HG03064 (cell line): ENCODE data around the gene PWWP2B.
"Not testable (repeated sequence)": the region's sequence is repeated elsewhere in the genome, so short reads cannot be mapped to it uniquely, and the experiment has no call there.

Source experiments
- ATAC-seq: cut with Tn5 transposase; IDR thresholded peaks from one replicate; pipeline ENCODE4 v1.9.1; 2021; ENCODE audit warnings: low read depth; ENCODE audit not compliant: unreplicated experiment

The PWWP2B gene

GRCh38 chr10:132428486-132428995 is 31.5 kb downstream of the PWWP2B start:
- no peak for ATAC-seq

- no peak for ATAC-seq
Measured at GRCh38 chr10:132429281-132430230, 32.6 kb downstream of the PWWP2B start.

GRCh38 chr10:132430231-132430743 is 33.3 kb downstream of the PWWP2B start:
- ATAC-seq = no peak

- ATAC-seq = no peak
Measured at GRCh38 chr10:132430861-132431271, 33.9 kb downstream of the PWWP2B start.

GRCh38 chr10:132431537-132432175 is 34.7 kb downstream of the PWWP2B start:
- no peak for ATAC-seq

GRCh38 chr10:132432176-132432540 is 35.2 kb downstream of the PWWP2B start:
- ATAC-seq = no peak

GRCh38 chr10:132433671-132434340 is 36.8 kb downstream of the PWWP2B start:
- ATAC-seq = no peak

- ATAC-seq = no peak
Measured at GRCh38 chr10:132434405-132435005, 37.5 kb downstream of the PWWP2B start.

GRCh38 chr10:132435320-132435719 is 38.3 kb downstream of the PWWP2B start:
- ATAC-seq = not testable (repeated sequence)

- ATAC-seq = not testable (repeated sequence)
Measured at GRCh38 chr10:132436096-132436495, 39.1 kb downstream of the PWWP2B start.

- ATAC-seq = no peak
Measured at GRCh38 chr10:132436861-132437410, 39.9 kb downstream of the PWWP2B start.

GRCh38 chr10:132437541-132437950 is 40.5 kb downstream of the PWWP2B start:
- ATAC-seq = no peak

GRCh38 chr10:132438091-132439024 is 41.4 kb downstream of the PWWP2B start:
- ATAC-seq = no peak

GRCh38 chr10:132439025-132439388 is 42.0 kb downstream of the PWWP2B start:
- ATAC-seq = no peak

- ATAC-seq = no peak
Measured at GRCh38 chr10:132439424-132440163, 42.6 kb downstream of the PWWP2B start.

- no peak for ATAC-seq
Measured at GRCh38 chr10:132440791-132441565, 44.0 kb downstream of the PWWP2B start.

GRCh38 chr10:132441818-132442524 is 45.0 kb downstream of the PWWP2B start:
- ATAC-seq = no peak
